Vagina (tissue), 2 donors: ENCODE results near the gene TPST1. TPM values are rescaled to one million over a fixed set of nuclear protein-coding genes. Genes with fewer than 3 reads are reported as not detected.

Source experiments
- DNase-seq, 2 donors: peaks; one replicate each; pipeline ENCODE4 v3.0.0-alpha.2; 2017; ENCODE audit errors: extremely low spot score in 2 of 2
- H3K27ac ChIP-seq: fragments of 200-600 bp; sonication (generic); one replicate; pipeline ENCODE4 v1.5.1; 2019
- H3K27me3 ChIP-seq: fragments of 200-600 bp; sonication (generic); one replicate; pipeline ENCODE4 v1.5.1; 2019
- H3K36me3 ChIP-seq, 2 donors: fragments of 200-600 bp; sonication (generic); one replicate each; pipeline ENCODE4 v1.5.1; 2017 to 2019
- H3K4me1 ChIP-seq: fragments of 200-600 bp; sonication (generic); one replicate; pipeline ENCODE4 v1.5.1; 2019
- H3K4me3 ChIP-seq, 2 donors: fragments of 200-600 bp; sonication (generic); 1 replicate in 1 of 2; 2 replicates in 1 of 2; pipeline ENCODE4 v1.5.1; 2016 to 2019
- H3K9me3 ChIP-seq: fragments of 200-600 bp; sonication (generic); one replicate; pipeline ENCODE4 v1.5.1; 2019
- CTCF ChIP-seq, 3 experiments: fragments of 450-650 bp in 2 of 3; fragments of 200-600 bp in 1 of 3; sonication (generic) in 1 of 3; IDR thresholded peaks; one replicate each; pipeline ENCODE4 v1.5.1; 2017 to 2019; ENCODE audit warnings: antibody characterized with exemption in 3 of 3, mild to moderate bottlenecking in 2 of 3, moderate library complexity in 2 of 3
- POLR2A ChIP-seq, 2 donors: fragments of 450-650 bp; IDR thresholded peaks; one replicate each; pipeline ENCODE4 v1.6.1; 2017; ENCODE audit warnings: antibody characterized with exemption in 2 of 2, mild to moderate bottlenecking in 2 of 2, moderate library complexity in 2 of 2
- POLR2AphosphoS5 ChIP-seq, 2 donors: sonication (generic); formaldehyde crosslinking; IDR thresholded peaks; one replicate each; pipeline ENCODE4 v1.9.0; 2017; ENCODE audit warnings: antibody characterized with exemption in 2 of 2, mild to moderate bottlenecking in 2 of 2, low read depth in 1 of 2; ENCODE audit not compliant: insufficient read depth in 1 of 2
- intact Hi-C: fragments of 100-400 bp; cut with DNase I; formaldehyde crosslinking; loops from one replicate; pipeline ENCODE4 v1.15.1; 2023
- total RNA-seq: library from RNA; depleted of rRNA; stranded (reverse); fragments of >200 nt; gene quantifications from one replicate; pipeline ENCODE4 v1.2.3, GENCODE V29; 2016

Gene TPST1
- total RNA-seq, 1 donor from 2014 or later: 52.3 TPM

- peaks cover 20% of the 10 kb centered on the region for H3K4me1 ChIP-seq
- no peak for DNase-seq
- H3K27me3 ChIP-seq: no peaks in the 10 kb centered on the region
- peak overlapping the region; percentile 34 for H3K27ac ChIP-seq
- no peak for TF ChIP-seq POLR2A (IDR thresholded peaks at IDR 0.05)
- H3K4me3 ChIP-seq: no peak overlapping the region
- intact Hi-C loops: no loop called here
- H3K36me3 ChIP-seq: no peaks in the 10 kb centered on the region
- H3K9me3 ChIP-seq: no peaks in the 10 kb centered on the region
Measured at GRCh38 chr7:66257481-66257880, 52.3 kb downstream of the TPST1 start.

GRCh38 chr7:66258409-66258808 is 53.3 kb downstream of the TPST1 start:
- Histone ChIP-seq H3K4me3 (no peak overlapping the region), H3K36me3 (no peaks in the 10 kb centered on the region), H3K27me3 (no peaks in the 10 kb centered on the region), H3K27ac (peak overlapping the region; percentile 34), H3K9me3 (no peaks in the 10 kb centered on the region), H3K4me1 (peaks cover 20% of the 10 kb centered on the region)
- TF ChIP-seq POLR2A (IDR thresholded peaks at IDR 0.05) (no peak), POLR2AphosphoS5 (IDR thresholded peaks at IDR 0.05; ENCODE audit: insufficient read depth in 1 of 2, low read depth in 1 of 2) (no peak), CTCF (IDR thresholded peaks at IDR 0.05) (no peak)
- intact Hi-C loops: no loop called here
- no peak for DNase-seq

- Histone ChIP-seq H3K4me1 (peaks cover 21% of the 10 kb centered on the region), H3K27me3 (no peaks in the 10 kb centered on the region), H3K36me3 (no peaks in the 10 kb centered on the region), H3K4me3 (no peak overlapping the region), H3K9me3 (peaks cover 13% of the 10 kb centered on the region), H3K27ac (no peak overlapping the region)
- TF ChIP-seq CTCF (IDR thresholded peaks at IDR 0.05) (no peak), POLR2A (IDR thresholded peaks at IDR 0.05) (no peak), POLR2AphosphoS5 (IDR thresholded peaks at IDR 0.05; ENCODE audit: insufficient read depth in 1 of 2, low read depth in 1 of 2) (no peak)
- no peak for DNase-seq
- intact Hi-C loops: loop anchor here (10.0 kb wide), 1 partner anchor 73 kb away; no protein-coding TSS in a partner anchor
Measured at GRCh38 chr7:66261941-66262340, 56.8 kb downstream of the TPST1 start.

GRCh38 chr7:66263936-66264335 is 58.8 kb downstream of the TPST1 start:
- intact Hi-C loops: loop anchor here (10.0 kb wide), 1 partner anchor 71 kb away; no protein-coding TSS in a partner anchor
- H3K36me3 ChIP-seq: no peaks in the 10 kb centered on the region
- TF ChIP-seq POLR2AphosphoS5 (IDR thresholded peaks at IDR 0.05; ENCODE audit: insufficient read depth in 1 of 2, low read depth in 1 of 2): no peak
- no peak for TF ChIP-seq POLR2A (IDR thresholded peaks at IDR 0.05)
- no peak for TF ChIP-seq CTCF (IDR thresholded peaks at IDR 0.05)
- no peak overlapping the region for H3K4me3 ChIP-seq
- H3K9me3 ChIP-seq: peaks cover 13% of the 10 kb centered on the region
- DNase-seq: no peak
- H3K27me3 ChIP-seq: no peaks in the 10 kb centered on the region
- peaks cover 25% of the 10 kb centered on the region for H3K4me1 ChIP-seq
- no peak overlapping the region for H3K27ac ChIP-seq

GRCh38 chr7:66265566-66265965 is 60.4 kb downstream of the TPST1 start:
- DNase-seq: no peak
- H3K4me1 ChIP-seq: peaks cover 30% of the 10 kb centered on the region
- H3K27me3 ChIP-seq: no peaks in the 10 kb centered on the region
- H3K36me3 ChIP-seq: no peaks in the 10 kb centered on the region
- intact Hi-C loops: loop anchor here (10.0 kb wide), 1 partner anchor 69 kb away; no protein-coding TSS in a partner anchor
- H3K27ac ChIP-seq: peak overlapping the region; percentile 79
- H3K9me3 ChIP-seq: peaks cover 13% of the 10 kb centered on the region
- no peak overlapping the region for H3K4me3 ChIP-seq
- TF ChIP-seq CTCF (IDR thresholded peaks at IDR 0.05) (no peak), POLR2AphosphoS5 (IDR thresholded peaks at IDR 0.05; ENCODE audit: insufficient read depth in 1 of 2, low read depth in 1 of 2) (no peak), POLR2A (IDR thresholded peaks at IDR 0.05) (no peak)
